ENCODE results near the gene AKR1C3.

Gene AKR1C3

DNA sequence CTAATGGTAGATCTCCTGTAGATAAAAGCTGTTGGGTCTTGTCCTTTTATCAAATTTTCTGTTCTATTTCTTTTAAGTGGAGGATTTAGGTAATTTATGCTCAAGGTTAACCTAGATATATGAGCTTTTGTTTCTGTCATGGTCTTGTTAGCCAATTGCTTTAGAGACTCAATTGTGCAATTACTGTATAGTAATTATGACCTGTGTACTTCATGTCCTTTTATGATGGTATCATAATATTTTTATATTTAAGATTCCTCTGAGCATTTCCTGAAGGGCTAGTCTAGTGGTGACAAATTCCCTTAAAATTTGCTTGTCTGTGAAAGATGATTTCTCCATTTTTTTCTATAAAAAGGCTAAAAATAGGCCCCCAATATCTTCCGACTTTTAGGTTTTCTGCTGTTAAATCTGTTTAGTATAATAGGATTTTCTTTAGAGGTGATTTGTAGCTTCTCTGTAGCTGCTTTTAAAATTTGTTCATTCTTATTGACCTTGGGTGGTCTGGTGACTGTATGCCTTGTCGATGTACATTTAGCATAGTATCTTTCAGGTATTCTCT, 5.4 kb upstream of the AKR1C3 start:
- no peak for ATAC-seq

DNA sequence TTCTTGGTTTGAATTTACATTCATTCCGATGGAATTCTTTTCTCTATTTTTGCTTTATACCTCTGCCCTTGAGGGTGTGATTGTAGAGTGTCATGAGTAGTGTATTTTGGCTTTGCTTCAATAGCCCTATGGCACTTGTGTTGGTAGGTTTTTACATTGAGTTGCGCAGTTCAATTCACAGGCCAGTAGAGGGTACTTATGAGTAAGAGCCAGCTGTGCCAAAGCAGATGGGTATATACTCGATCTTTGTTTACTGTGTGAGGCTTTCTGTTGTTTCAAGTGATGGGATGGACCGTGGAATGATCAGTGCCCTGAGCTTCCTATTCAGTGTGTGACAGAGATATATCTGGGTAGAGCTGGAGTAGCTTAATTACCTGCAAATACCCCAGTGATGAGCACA, 4.3 kb upstream of the AKR1C3 start:
- TF ChIP-seq ARNTL (CRISPR knock-in tag; IDR thresholded peaks at IDR 0.05; ENCODE audit: borderline replicate concordance, low read depth) = no peak
- TF ChIP-seq PPARA (CRISPR knock-in tag; IDR thresholded peaks at IDR 0.05; ENCODE audit: borderline replicate concordance) = no peak
- TF ChIP-seq, protein P1, sequence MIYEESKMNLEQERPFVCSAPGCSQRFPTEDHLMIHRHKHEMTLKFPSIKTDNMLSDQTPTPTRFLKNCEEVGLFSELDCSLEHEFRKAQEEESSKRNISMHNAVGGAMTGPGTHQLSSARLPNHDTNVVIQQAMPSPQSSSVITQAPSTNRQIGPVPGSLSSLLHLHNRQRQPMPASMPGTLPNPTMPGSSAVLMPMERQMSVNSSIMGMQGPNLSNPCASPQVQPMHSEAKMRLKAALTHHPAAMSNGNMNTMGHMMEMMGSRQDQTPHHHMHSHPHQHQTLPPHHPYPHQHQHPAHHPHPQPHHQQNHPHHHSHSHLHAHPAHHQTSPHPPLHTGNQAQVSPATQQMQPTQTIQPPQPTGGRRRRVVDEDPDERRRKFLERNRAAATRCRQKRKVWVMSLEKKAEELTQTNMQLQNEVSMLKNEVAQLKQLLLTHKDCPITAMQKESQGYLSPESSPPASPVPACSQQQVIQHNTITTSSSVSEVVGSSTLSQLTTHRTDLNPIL (CRISPR knock-in tag; IDR thresholded peaks at IDR 0.05; ENCODE audit: low read depth) = no peak
- no peak for TF ChIP-seq BACH2 (CRISPR knock-in tag; IDR thresholded peaks at IDR 0.05; ENCODE audit: borderline replicate concordance)
- TF ChIP-seq, protein P2, sequence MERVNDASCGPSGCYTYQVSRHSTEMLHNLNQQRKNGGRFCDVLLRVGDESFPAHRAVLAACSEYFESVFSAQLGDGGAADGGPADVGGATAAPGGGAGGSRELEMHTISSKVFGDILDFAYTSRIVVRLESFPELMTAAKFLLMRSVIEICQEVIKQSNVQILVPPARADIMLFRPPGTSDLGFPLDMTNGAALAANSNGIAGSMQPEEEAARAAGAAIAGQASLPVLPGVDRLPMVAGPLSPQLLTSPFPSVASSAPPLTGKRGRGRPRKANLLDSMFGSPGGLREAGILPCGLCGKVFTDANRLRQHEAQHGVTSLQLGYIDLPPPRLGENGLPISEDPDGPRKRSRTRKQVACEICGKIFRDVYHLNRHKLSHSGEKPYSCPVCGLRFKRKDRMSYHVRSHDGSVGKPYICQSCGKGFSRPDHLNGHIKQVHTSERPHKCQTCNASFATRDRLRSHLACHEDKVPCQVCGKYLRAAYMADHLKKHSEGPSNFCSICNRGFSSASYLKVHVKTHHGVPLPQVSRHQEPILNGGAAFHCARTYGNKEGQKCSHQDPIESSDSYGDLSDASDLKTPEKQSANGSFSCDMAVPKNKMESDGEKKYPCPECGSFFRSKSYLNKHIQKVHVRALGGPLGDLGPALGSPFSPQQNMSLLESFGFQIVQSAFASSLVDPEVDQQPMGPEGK (CRISPR knock-in tag; IDR thresholded peaks at IDR 0.05; ENCODE audit: borderline replicate concordance) = no peak
- TF ChIP-seq ZNF565 (CRISPR knock-in tag; conservative IDR thresholded peaks at IDR 0.05; ENCODE audit: low read depth) = no peak
- TF ChIP-seq TCF4 (CRISPR knock-in tag; IDR thresholded peaks at IDR 0.05; ENCODE audit: borderline replicate concordance) = no peak
- peak; percentile 53; the same call in 2 of the 3 replicates for ATAC-seq

More for the DNA sequence above, 5.4 kb upstream of the AKR1C3 start:
- TF ChIP-seq SNAI2 (CRISPR knock-in tag; IDR thresholded peaks at IDR 0.05) (no peak), PPARA (CRISPR knock-in tag; IDR thresholded peaks at IDR 0.05; ENCODE audit: borderline replicate concordance) (no peak), RARB (CRISPR knock-in tag; IDR thresholded peaks at IDR 0.05) (no peak), ESRRG (CRISPR knock-in tag; IDR thresholded peaks at IDR 0.05) (no peak)
- TF ChIP-seq, protein P3, sequence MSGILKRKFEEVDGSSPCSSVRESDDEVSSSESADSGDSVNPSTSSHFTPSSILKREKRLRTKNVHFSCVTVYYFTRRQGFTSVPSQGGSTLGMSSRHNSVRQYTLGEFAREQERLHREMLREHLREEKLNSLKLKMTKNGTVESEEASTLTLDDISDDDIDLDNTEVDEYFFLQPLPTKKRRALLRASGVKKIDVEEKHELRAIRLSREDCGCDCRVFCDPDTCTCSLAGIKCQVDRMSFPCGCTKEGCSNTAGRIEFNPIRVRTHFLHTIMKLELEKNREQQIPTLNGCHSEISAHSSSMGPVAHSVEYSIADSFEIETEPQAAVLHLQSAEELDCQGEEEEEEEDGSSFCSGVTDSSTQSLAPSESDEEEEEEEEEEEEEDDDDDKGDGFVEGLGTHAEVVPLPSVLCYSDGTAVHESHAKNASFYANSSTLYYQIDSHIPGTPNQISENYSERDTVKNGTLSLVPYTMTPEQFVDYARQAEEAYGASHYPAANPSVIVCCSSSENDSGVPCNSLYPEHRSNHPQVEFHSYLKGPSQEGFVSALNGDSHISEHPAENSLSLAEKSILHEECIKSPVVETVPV (CRISPR knock-in tag; IDR thresholded peaks at IDR 0.05) = no peak
- TF ChIP-seq, protein P4, sequence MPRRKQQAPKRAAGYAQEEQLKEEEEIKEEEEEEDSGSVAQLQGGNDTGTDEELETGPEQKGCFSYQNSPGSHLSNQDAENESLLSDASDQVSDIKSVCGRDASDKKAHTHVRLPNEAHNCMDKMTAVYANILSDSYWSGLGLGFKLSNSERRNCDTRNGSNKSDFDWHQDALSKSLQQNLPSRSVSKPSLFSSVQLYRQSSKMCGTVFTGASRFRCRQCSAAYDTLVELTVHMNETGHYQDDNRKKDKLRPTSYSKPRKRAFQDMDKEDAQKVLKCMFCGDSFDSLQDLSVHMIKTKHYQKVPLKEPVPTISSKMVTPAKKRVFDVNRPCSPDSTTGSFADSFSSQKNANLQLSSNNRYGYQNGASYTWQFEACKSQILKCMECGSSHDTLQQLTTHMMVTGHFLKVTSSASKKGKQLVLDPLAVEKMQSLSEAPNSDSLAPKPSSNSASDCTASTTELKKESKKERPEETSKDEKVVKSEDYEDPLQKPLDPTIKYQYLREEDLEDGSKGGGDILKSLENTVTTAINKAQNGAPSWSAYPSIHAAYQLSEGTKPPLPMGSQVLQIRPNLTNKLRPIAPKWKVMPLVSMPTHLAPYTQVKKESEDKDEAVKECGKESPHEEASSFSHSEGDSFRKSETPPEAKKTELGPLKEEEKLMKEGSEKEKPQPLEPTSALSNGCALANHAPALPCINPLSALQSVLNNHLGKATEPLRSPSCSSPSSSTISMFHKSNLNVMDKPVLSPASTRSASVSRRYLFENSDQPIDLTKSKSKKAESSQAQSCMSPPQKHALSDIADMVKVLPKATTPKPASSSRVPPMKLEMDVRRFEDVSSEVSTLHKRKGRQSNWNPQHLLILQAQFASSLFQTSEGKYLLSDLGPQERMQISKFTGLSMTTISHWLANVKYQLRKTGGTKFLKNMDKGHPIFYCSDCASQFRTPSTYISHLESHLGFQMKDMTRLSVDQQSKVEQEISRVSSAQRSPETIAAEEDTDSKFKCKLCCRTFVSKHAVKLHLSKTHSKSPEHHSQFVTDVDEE (CRISPR knock-in tag; IDR thresholded peaks at IDR 0.05) = no peak

DNA sequence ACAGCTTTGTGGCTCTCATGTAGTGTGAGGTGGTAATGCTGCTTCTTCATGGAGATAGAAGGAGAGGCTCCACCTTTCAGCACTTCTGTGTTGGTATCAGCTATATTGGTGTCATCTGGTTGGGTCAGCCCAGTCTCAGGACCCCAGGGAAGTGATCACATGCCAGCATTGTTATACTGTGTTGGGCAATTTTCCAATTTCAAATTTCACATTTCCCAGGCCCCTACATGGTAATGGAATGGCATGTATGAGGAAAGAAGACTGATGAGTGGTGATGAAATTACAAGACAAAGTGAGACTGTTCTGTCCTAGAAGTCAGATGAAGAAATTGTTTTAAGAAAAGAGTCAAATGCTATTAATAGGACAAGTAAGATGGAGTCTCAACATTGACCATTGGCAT, 3.7 kb upstream of the AKR1C3 start:
- TF ChIP-seq, protein P3 (CRISPR knock-in tag; IDR thresholded peaks at IDR 0.05) = no peak
- no peak for TF ChIP-seq RARB (CRISPR knock-in tag; IDR thresholded peaks at IDR 0.05)
- no peak for TF ChIP-seq ISL1 (CRISPR knock-in tag; IDR thresholded peaks at IDR 0.05)
- no peak for TF ChIP-seq SNAI2 (CRISPR knock-in tag; IDR thresholded peaks at IDR 0.05)
- no peak for TF ChIP-seq TCF4 (CRISPR knock-in tag; IDR thresholded peaks at IDR 0.05; ENCODE audit: borderline replicate concordance)
- no peak for TF ChIP-seq OSR1 (CRISPR knock-in tag; IDR thresholded peaks at IDR 0.05)
- no peak for TF ChIP-seq BACH2 (CRISPR knock-in tag; IDR thresholded peaks at IDR 0.05; ENCODE audit: borderline replicate concordance)
- TF ChIP-seq ZNF565 (CRISPR knock-in tag; conservative IDR thresholded peaks at IDR 0.05; ENCODE audit: low read depth) = no peak
- TF ChIP-seq, protein P1 (CRISPR knock-in tag; IDR thresholded peaks at IDR 0.05; ENCODE audit: low read depth) = no peak
- no peak for TF ChIP-seq ZNF70 (CRISPR knock-in tag; IDR thresholded peaks at IDR 0.05)
- no peak for TF ChIP-seq TOX (CRISPR knock-in tag; IDR thresholded peaks at IDR 0.05; ENCODE audit: borderline replicate concordance)
- no peak for TF ChIP-seq ZC3H10 (CRISPR knock-in tag; IDR thresholded peaks at IDR 0.05)
- TF ChIP-seq ZFP3 (CRISPR knock-in tag; IDR thresholded peaks at IDR 0.05) = no peak
- no peak for TF ChIP-seq CSDC2 (CRISPR knock-in tag; IDR thresholded peaks at IDR 0.05)
- TF ChIP-seq PPARA (CRISPR knock-in tag; IDR thresholded peaks at IDR 0.05; ENCODE audit: borderline replicate concordance) = no peak
- no peak for TF ChIP-seq GLIS3 (CRISPR knock-in tag; IDR thresholded peaks at IDR 0.05)
- TF ChIP-seq ESRRG (CRISPR knock-in tag; IDR thresholded peaks at IDR 0.05) = no peak
- TF ChIP-seq, protein P5, sequence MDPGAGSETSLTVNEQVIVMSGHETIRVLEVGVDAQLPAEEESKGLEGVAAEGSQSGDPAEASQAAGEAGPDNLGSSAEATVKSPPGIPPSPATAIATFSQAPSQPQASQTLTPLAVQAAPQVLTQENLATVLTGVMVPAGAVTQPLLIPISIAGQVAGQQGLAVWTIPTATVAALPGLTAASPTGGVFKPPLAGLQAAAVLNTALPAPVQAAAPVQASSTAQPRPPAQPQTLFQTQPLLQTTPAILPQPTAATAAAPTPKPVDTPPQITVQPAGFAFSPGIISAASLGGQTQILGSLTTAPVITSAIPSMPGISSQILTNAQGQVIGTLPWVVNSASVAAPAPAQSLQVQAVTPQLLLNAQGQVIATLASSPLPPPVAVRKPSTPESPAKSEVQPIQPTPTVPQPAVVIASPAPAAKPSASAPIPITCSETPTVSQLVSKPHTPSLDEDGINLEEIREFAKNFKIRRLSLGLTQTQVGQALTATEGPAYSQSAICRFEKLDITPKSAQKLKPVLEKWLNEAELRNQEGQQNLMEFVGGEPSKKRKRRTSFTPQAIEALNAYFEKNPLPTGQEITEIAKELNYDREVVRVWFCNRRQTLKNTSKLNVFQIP (CRISPR knock-in tag; IDR thresholded peaks at IDR 0.05; ENCODE audit: borderline replicate concordance, low read depth) = no peak
- no peak for ATAC-seq

All from SK-N-SH treated with all-trans-retinoic acid at 6 μM for 48 hours (cell line).